GM12891 (cell line): Measurements from ENCODE around the gene CACNA1G.

Experiments
- DNase-seq: peaks from one replicate; pipeline ENCODE4 v3.0.0; 2011; ENCODE audit warnings: low spot score; ENCODE audit not compliant: insufficient read length
- FAIRE-seq: peaks from 2 replicates; lab custom pipeline; 2011; peaks lifted over from hg19 to GRCh38; lab: Jason Lieb, UNC
- PAX5 ChIP-seq: IDR thresholded peaks from 2 replicates; pipeline ENCODE4 v1.6.1; 2011; ENCODE audit warnings: low read length, moderate library complexity, mild to moderate bottlenecking; ENCODE audit not compliant: insufficient read depth, severe bottlenecking
- POLR2A ChIP-seq: IDR thresholded peaks from 2 replicates; pipeline ENCODE4 v1.6.1; 2011; ENCODE audit warnings: low read depth, low read length, control low read depth
- POLR2AphosphoS5 ChIP-seq: IDR thresholded peaks from 2 replicates; pipeline ENCODE4 v1.6.1; 2011; ENCODE audit warnings: low read depth, low read length, control low read depth
- POU2F2 ChIP-seq: IDR thresholded peaks from 2 replicates; pipeline ENCODE4 v1.6.1; 2011; ENCODE audit warnings: low read depth, mild to moderate bottlenecking, control low read depth, low read length, moderate library complexity
- SPI1 ChIP-seq: IDR thresholded peaks from 2 replicates; pipeline ENCODE4 v1.6.1; 2011; ENCODE audit warnings: low read depth, low read length, control low read depth
- TAF1 ChIP-seq: IDR thresholded peaks from 2 replicates; pipeline ENCODE4 v1.6.1; 2011; ENCODE audit warnings: low read depth, low read length, control low read depth

The CACNA1G gene

GRCh38 chr17:50627036-50627781 is 66.7 kb downstream of the CACNA1G start:
- TF ChIP-seq SPI1 (no peak), PAX5 (no peak), TAF1 (no peak), POLR2A (no peak), POLR2AphosphoS5 (no peak), POU2F2 (no peak)
- FAIRE-seq, result no peak
- no peak for DNase-seq

GRCh38 chr17:50627782-50628601 is 67.5 kb downstream of the CACNA1G start:
- DNase-seq, result no peak
- TF ChIP-seq POLR2A (no peak), POLR2AphosphoS5 (no peak), TAF1 (no peak), PAX5 (no peak), SPI1 (no peak), POU2F2 (no peak)
- FAIRE-seq, result no peak

- no peak for TF ChIP-seq PAX5
- TF ChIP-seq POLR2AphosphoS5, result no peak
- TF ChIP-seq SPI1, result no peak
- TF ChIP-seq POLR2A, result no peak
- TF ChIP-seq TAF1, result no peak
- no peak for TF ChIP-seq POU2F2
- DNase-seq (no peak), FAIRE-seq (no peak)
Measured at GRCh38 chr17:50629902-50630301, 69.4 kb downstream of the CACNA1G start.

- DNase-seq (peak; percentile 65), FAIRE-seq (peak; percentile 79)
- TF ChIP-seq TAF1 (no peak), POLR2A (no peak), SPI1 (no peak), POU2F2 (no peak), POLR2AphosphoS5 (no peak), PAX5 (no peak)
Measured at GRCh38 chr17:50630524-50631194, 70.1 kb downstream of the CACNA1G start.

- DNase-seq (no peak), FAIRE-seq (no peak)
- TF ChIP-seq SPI1 (no peak), POLR2AphosphoS5 (no peak), PAX5 (no peak), POLR2A (no peak), POU2F2 (no peak), TAF1 (no peak)
Measured at GRCh38 chr17:50631195-50631907, 70.8 kb downstream of the CACNA1G start.

GRCh38 chr17:50631908-50632571 is 71.5 kb downstream of the CACNA1G start:
- TF ChIP-seq POLR2A, result no peak
- no peak for TF ChIP-seq SPI1
- no peak for TF ChIP-seq POU2F2
- no peak for TF ChIP-seq POLR2AphosphoS5
- TF ChIP-seq PAX5, result no peak
- no peak for TF ChIP-seq TAF1
- DNase-seq, result no peak
- FAIRE-seq, result no peak

GRCh38 chr17:50632637-50633036 is 72.1 kb downstream of the CACNA1G start:
- FAIRE-seq (no peak), DNase-seq (no peak)
- TF ChIP-seq SPI1 (no peak), TAF1 (no peak), PAX5 (no peak), POLR2AphosphoS5 (no peak), POLR2A (no peak), POU2F2 (no peak)

GRCh38 chr17:50633683-50634082 is 73.2 kb downstream of the CACNA1G start:
- no peak for FAIRE-seq
- TF ChIP-seq POU2F2 (no peak), POLR2A (no peak), SPI1 (no peak), TAF1 (no peak), POLR2AphosphoS5 (no peak), PAX5 (no peak)
- no peak for DNase-seq
